ENCODE measurements around the gene IMPACT.

Gene IMPACT

GRCh38 chr18:24386681-24387080 lies 39.8 kb upstream of the IMPACT start:
- Histone ChIP-seq H3K36me3 (ENCODE audit: low read depth) (no peaks in the 10 kb centered on the region), H3K4me1 (ENCODE audit: insufficient read depth, poor library complexity, severe bottlenecking) (no peaks in the 10 kb centered on the region), H3K27me3 (ENCODE audit: insufficient read depth, poor library complexity, severe bottlenecking) (no peaks in the 10 kb centered on the region), H3K4me3 (ENCODE audit: severe bottlenecking) (no peak overlapping the region), H3K9me3 (ENCODE audit: severe bottlenecking) (no peaks in the 10 kb centered on the region), H3K27ac (ENCODE audit: poor library complexity, severe bottlenecking) (no peak overlapping the region)
- TF ChIP-seq CTCF (IDR thresholded peaks at IDR 0.05; ENCODE audit: poor library complexity, severe bottlenecking), result no peak
- no peak for ATAC-seq (ENCODE audit: low read depth)
- no peak for DNase-seq (ENCODE audit: low spot score)

- Histone ChIP-seq H3K9me3 (ENCODE audit: severe bottlenecking) (no peaks in the 10 kb centered on the region), H3K27me3 (ENCODE audit: insufficient read depth, poor library complexity, severe bottlenecking) (no peaks in the 10 kb centered on the region), H3K4me1 (ENCODE audit: insufficient read depth, poor library complexity, severe bottlenecking) (no peaks in the 10 kb centered on the region), H3K36me3 (ENCODE audit: low read depth) (no peaks in the 10 kb centered on the region), H3K27ac (ENCODE audit: poor library complexity, severe bottlenecking) (no peak overlapping the region), H3K4me3 (ENCODE audit: severe bottlenecking) (no peak overlapping the region)
- ATAC-seq (ENCODE audit: low read depth), result no peak
- no peak for DNase-seq (ENCODE audit: low spot score)
- TF ChIP-seq CTCF (IDR thresholded peaks at IDR 0.05; ENCODE audit: poor library complexity, severe bottlenecking), result no peak
Observed at GRCh38 chr18:24388957-24389356, 37.5 kb upstream of the IMPACT start.

GRCh38 chr18:24395049-24395795 lies 31.2 kb upstream of the IMPACT start:
- no peak overlapping the region for H3K27ac ChIP-seq (ENCODE audit: poor library complexity, severe bottlenecking)
- ATAC-seq (ENCODE audit: low read depth) (no peak), DNase-seq (ENCODE audit: low spot score) (no peak)
- no peak overlapping the region for H3K4me3 ChIP-seq (ENCODE audit: severe bottlenecking)
- no peaks in the 10 kb centered on the region for H3K9me3 ChIP-seq (ENCODE audit: severe bottlenecking)
- peaks cover 15% of the 10 kb centered on the region for H3K4me1 ChIP-seq (ENCODE audit: insufficient read depth, poor library complexity, severe bottlenecking)
- H3K36me3 ChIP-seq (ENCODE audit: low read depth), result no peaks in the 10 kb centered on the region
- TF ChIP-seq CTCF (IDR thresholded peaks at IDR 0.05; ENCODE audit: poor library complexity, severe bottlenecking), result no peak
- no peaks in the 10 kb centered on the region for H3K27me3 ChIP-seq (ENCODE audit: insufficient read depth, poor library complexity, severe bottlenecking)

GRCh38 chr18:24396082-24396633 lies 30.3 kb upstream of the IMPACT start:
- peaks cover 15% of the 10 kb centered on the region for H3K4me1 ChIP-seq (ENCODE audit: insufficient read depth, poor library complexity, severe bottlenecking)
- no peak for DNase-seq (ENCODE audit: low spot score)
- TF ChIP-seq CTCF (IDR thresholded peaks at IDR 0.05; ENCODE audit: poor library complexity, severe bottlenecking), result no peak
- H3K27me3 ChIP-seq (ENCODE audit: insufficient read depth, poor library complexity, severe bottlenecking), result no peaks in the 10 kb centered on the region
- H3K27ac ChIP-seq (ENCODE audit: poor library complexity, severe bottlenecking), result no peak overlapping the region
- H3K4me3 ChIP-seq (ENCODE audit: severe bottlenecking), result no peak overlapping the region
- no peaks in the 10 kb centered on the region for H3K36me3 ChIP-seq (ENCODE audit: low read depth)
- no peaks in the 10 kb centered on the region for H3K9me3 ChIP-seq (ENCODE audit: severe bottlenecking)
- ATAC-seq (ENCODE audit: low read depth), result no peak

- Histone ChIP-seq H3K4me3 (ENCODE audit: severe bottlenecking) (peak overlapping the region; percentile 62), H3K4me1 (ENCODE audit: insufficient read depth, poor library complexity, severe bottlenecking) (peaks cover 15% of the 10 kb centered on the region), H3K27me3 (ENCODE audit: insufficient read depth, poor library complexity, severe bottlenecking) (no peaks in the 10 kb centered on the region), H3K9me3 (ENCODE audit: severe bottlenecking) (no peaks in the 10 kb centered on the region), H3K36me3 (ENCODE audit: low read depth) (no peaks in the 10 kb centered on the region), H3K27ac (ENCODE audit: poor library complexity, severe bottlenecking) (peak overlapping the region; percentile 67)
- DNase-seq (ENCODE audit: low spot score) (no peak), ATAC-seq (ENCODE audit: low read depth) (peak; percentile 41)
- TF ChIP-seq CTCF (IDR thresholded peaks at IDR 0.05; ENCODE audit: poor library complexity, severe bottlenecking), result no peak
Observed at GRCh38 chr18:24397131-24397693, 29.3 kb upstream of the IMPACT start.

Data from RWPE2 (cell line).